CD4-positive, alpha-beta T cell treated with Interleukin-4 for 1 hour (primary cell): Measurements from ENCODE around the gene EMSY.
"Not testable (repeated sequence)": the region's sequence is repeated elsewhere in the genome, so short reads cannot be mapped to it uniquely, and the experiment has no call there.

Experiments used
- DNase-seq, 2 donors: peaks; one replicate each; pipeline ENCODE4 v3.0.0-alpha.2; 2020 to 2022

EMSY gene

GRCh38 chr11:76526878-76527277 is 82.1 kb downstream of the EMSY start:
- DNase-seq: no peak

- DNase-seq: no peak
Measured at GRCh38 chr11:76542436-76542835, 97.6 kb downstream of the EMSY start.

GRCh38 chr11:76543006-76543703 is 98.3 kb downstream of the EMSY start:
- DNase-seq: no peak

GRCh38 chr11:76550781-76551180 is 106.0 kb downstream of the EMSY start:
- no peak for DNase-seq

GRCh38 chr11:76551400-76551799 is 106.6 kb downstream of the EMSY start:
- DNase-seq: no peak

- DNase-seq: no peak
Measured at GRCh38 chr11:76552987-76553386, 108.2 kb downstream of the EMSY start.

GRCh38 chr11:76553554-76554476 is 109.0 kb downstream of the EMSY start:
- no peak for DNase-seq

GRCh38 chr11:76554767-76555166 is 109.9 kb downstream of the EMSY start:
- no peak for DNase-seq

GRCh38 chr11:76557466-76557865 is 112.6 kb downstream of the EMSY start:
- no peak for DNase-seq

- DNase-seq: no peak
Measured at GRCh38 chr11:76558473-76558872, 113.7 kb downstream of the EMSY start.

GRCh38 chr11:76558891-76559290 is 114.1 kb downstream of the EMSY start:
- no peak for DNase-seq

GRCh38 chr11:76559346-76559745 is 114.5 kb downstream of the EMSY start:
- no peak for DNase-seq

GRCh38 chr11:76560219-76560618 is 115.4 kb downstream of the EMSY start:
- DNase-seq: peak in 1 of 2 donors; percentile 39

- DNase-seq: no peak
Measured at GRCh38 chr11:76561245-76561644, 116.4 kb downstream of the EMSY start.

GRCh38 chr11:76562541-76562940 is 117.7 kb downstream of the EMSY start:
- no peak for DNase-seq

GRCh38 chr11:76564364-76564763 is 119.5 kb downstream of the EMSY start:
- no peak for DNase-seq

GRCh38 chr11:76566811-76567210 is 122.0 kb downstream of the EMSY start:
- DNase-seq: no peak

- DNase-seq: no peak
Measured at GRCh38 chr11:76567261-76567660, 122.4 kb downstream of the EMSY start.

- DNase-seq: no peak
Measured at GRCh38 chr11:76568139-76568538, 123.3 kb downstream of the EMSY start.

- DNase-seq: no peak
Measured at GRCh38 chr11:76568621-76569020, 123.8 kb downstream of the EMSY start.

GRCh38 chr11:76572181-76572875 is 127.5 kb downstream of the EMSY start:
- not testable (repeated sequence) for DNase-seq

GRCh38 chr11:76574406-76574805 is 129.6 kb downstream of the EMSY start:
- DNase-seq: no peak

- DNase-seq: no peak
Measured at GRCh38 chr11:76574879-76575278, 130.1 kb downstream of the EMSY start.
